Raji (cell line): ENCODE data around the gene CELF4.

Source experiments
- POLR2A ChIP-seq: IDR thresholded peaks from 2 replicates; pipeline ENCODE4 v1.6.1; 2011; ENCODE audit warnings: low read depth, low read length, control low read depth; ENCODE audit not compliant: insufficient read depth

CELF4 gene

GRCh38 chr18:37563931-37564392 is 1.6 kb downstream of the CELF4 start:
- TF ChIP-seq POLR2A, result no peak

GRCh38 chr18:37561986-37562385 is 3.6 kb downstream of the CELF4 start:
- no peak for TF ChIP-seq POLR2A

GRCh38 chr18:37560003-37560402 is 5.6 kb downstream of the CELF4 start:
- TF ChIP-seq POLR2A, result no peak

- TF ChIP-seq POLR2A, result no peak
Observed at GRCh38 chr18:37559194-37559593, 6.4 kb downstream of the CELF4 start.

GRCh38 chr18:37554399-37554787 is 11.2 kb downstream of the CELF4 start:
- TF ChIP-seq POLR2A, result no peak

GRCh38 chr18:37553633-37554398 is 11.8 kb downstream of the CELF4 start:
- no peak for TF ChIP-seq POLR2A

- TF ChIP-seq POLR2A, result no peak
Observed at GRCh38 chr18:37552286-37552685, 13.3 kb downstream of the CELF4 start.

- TF ChIP-seq POLR2A, result no peak
Observed at GRCh38 chr18:37551846-37552245, 13.8 kb downstream of the CELF4 start.

GRCh38 chr18:37551249-37551648 is 14.3 kb downstream of the CELF4 start:
- TF ChIP-seq POLR2A, result no peak

- TF ChIP-seq POLR2A, result no peak
Observed at GRCh38 chr18:37550118-37550875, 15.3 kb downstream of the CELF4 start.

- no peak for TF ChIP-seq POLR2A
Observed at GRCh38 chr18:37548679-37549289, 16.8 kb downstream of the CELF4 start.

- TF ChIP-seq POLR2A, result no peak
Observed at GRCh38 chr18:37547196-37547827, 18.3 kb downstream of the CELF4 start.

GRCh38 chr18:37546651-37547050 is 18.9 kb downstream of the CELF4 start:
- TF ChIP-seq POLR2A, result no peak

- TF ChIP-seq POLR2A, result no peak
Observed at GRCh38 chr18:37546272-37546537, 19.4 kb downstream of the CELF4 start.

GRCh38 chr18:37545461-37546271 is 19.9 kb downstream of the CELF4 start:
- no peak for TF ChIP-seq POLR2A
